H9 (cell line): ENCODE results near the gene MRPL27. TPM values are rescaled to one million over a fixed set of nuclear protein-coding genes. Genes with fewer than 3 reads are reported as not detected.

ENCODE experiments used
- DNase-seq: peaks from one replicate; pipeline ENCODE4 v3.0.0-alpha.2; 2017
- H2AFZ ChIP-seq: one replicate; pipeline ENCODE4 v1.6.1; 2013; ENCODE audit warnings: mild to moderate bottlenecking, low read length, control low read depth, moderate library complexity
- H2AK5ac ChIP-seq: 2 replicates; pipeline ENCODE4 v1.6.1; 2013; ENCODE audit warnings: low read length, control low read depth, mixed read lengths; ENCODE audit not compliant: insufficient read length
- H2BK120ac ChIP-seq: one replicate; pipeline ENCODE4 v1.6.1; 2013; ENCODE audit warnings: low read depth, mild to moderate bottlenecking, low read length, control low read depth, inconsistent platforms; ENCODE audit not compliant: poor library complexity, severe bottlenecking
- H2BK12ac ChIP-seq: 2 replicates; pipeline ENCODE4 v1.6.1; 2013; ENCODE audit warnings: low read length, control low read depth, mixed read lengths, low read depth; ENCODE audit not compliant: insufficient read length
- H2BK15ac ChIP-seq: 2 replicates; pipeline ENCODE4 v1.6.1; 2013; ENCODE audit warnings: low read depth, low read length, control low read depth
- H2BK20ac ChIP-seq: one replicate; pipeline ENCODE4 v1.6.1; 2013; ENCODE audit warnings: low read depth, mild to moderate bottlenecking, low read length, control low read depth, inconsistent platforms; ENCODE audit not compliant: poor library complexity, severe bottlenecking
- H2BK5ac ChIP-seq: 2 replicates; pipeline ENCODE4 v1.6.1; 2013; ENCODE audit warnings: low read length, control low read depth, mixed read lengths; ENCODE audit not compliant: insufficient read length
- H3K14ac ChIP-seq: 2 replicates; pipeline ENCODE4 v1.6.1; 2013; ENCODE audit warnings: low read length, control low read depth; ENCODE audit not compliant: insufficient read depth
- H3K18ac ChIP-seq: 2 replicates; pipeline ENCODE4 v1.6.1; 2013; ENCODE audit warnings: low read depth, mild to moderate bottlenecking, mixed read lengths, low read length, control low read depth; ENCODE audit not compliant: insufficient read length
- H3K23ac ChIP-seq: 2 replicates; pipeline ENCODE4 v1.6.1; 2013; ENCODE audit warnings: low read length, control low read depth, mixed read lengths, low read depth; ENCODE audit not compliant: insufficient read length
- H3K23me2 ChIP-seq: 2 replicates; pipeline ENCODE4 v1.6.1; 2013; ENCODE audit warnings: low read depth, mild to moderate bottlenecking, mixed read lengths, low read length, control low read depth; ENCODE audit not compliant: insufficient read length, poor library complexity, severe bottlenecking
- H3K27ac ChIP-seq: 2 replicates; pipeline ENCODE4 v1.5.1; 2013; ENCODE audit warnings: low read length, control low read depth, mixed read lengths, low read depth; ENCODE audit not compliant: insufficient read length
- H3K27me3 ChIP-seq: 2 replicates; pipeline ENCODE4 v1.6.1; 2013; ENCODE audit warnings: low read length, control low read depth, inconsistent platforms; ENCODE audit not compliant: insufficient read depth
- H3K4ac ChIP-seq: 2 replicates; pipeline ENCODE4 v1.6.1; 2013; ENCODE audit warnings: low read depth, mild to moderate bottlenecking, control low read depth, inconsistent platforms, low read length, moderate library complexity
- H3K4me1 ChIP-seq: 2 replicates; pipeline ENCODE4 v1.6.1; 2013; ENCODE audit warnings: low read length, control low read depth, inconsistent platforms; ENCODE audit not compliant: insufficient read depth
- H3K4me2 ChIP-seq: 2 replicates; pipeline ENCODE4 v1.6.1; 2013; ENCODE audit warnings: low read length, control low read depth, mixed read lengths; ENCODE audit not compliant: insufficient read length, insufficient read depth
- H3K56ac ChIP-seq: 2 replicates; pipeline ENCODE4 v1.6.1; 2013; ENCODE audit warnings: low read depth, mild to moderate bottlenecking, mixed read lengths, low read length, control low read depth; ENCODE audit not compliant: insufficient read length
- H3K79me1 ChIP-seq: 2 replicates; pipeline ENCODE4 v1.6.1; 2013; ENCODE audit warnings: low read depth, mild to moderate bottlenecking, moderate library complexity, low read length, control low read depth, inconsistent platforms; ENCODE audit not compliant: insufficient read depth, poor library complexity, severe bottlenecking
- H3K79me2 ChIP-seq: 2 replicates; pipeline ENCODE4 v1.6.1; 2013; ENCODE audit warnings: low read length, control low read depth, inconsistent platforms; ENCODE audit not compliant: insufficient read depth
- H3K9ac ChIP-seq: 2 replicates; pipeline ENCODE4 v1.6.1; 2013; ENCODE audit warnings: low read length, control low read depth, mixed read lengths; ENCODE audit not compliant: insufficient read length; ENCODE audit errors: extremely low read depth
- H3K9me3 ChIP-seq: one replicate; pipeline ENCODE4 v1.6.1; 2013; ENCODE audit warnings: low read depth, low read length, inconsistent platforms; ENCODE audit not compliant: control insufficient read depth
- H3T11ph ChIP-seq: one replicate; pipeline ENCODE4 v1.6.1; 2013; ENCODE audit warnings: mild to moderate bottlenecking, low read length, control low read depth, inconsistent platforms
- H4K20me1 ChIP-seq: one replicate; pipeline ENCODE4 v1.6.1; 2013; ENCODE audit not compliant: control insufficient read depth, insufficient read length, insufficient read depth
- H4K5ac ChIP-seq: 2 replicates; pipeline ENCODE4 v1.6.1; 2013; ENCODE audit warnings: low read depth, mild to moderate bottlenecking, mixed read lengths, low read length, control low read depth; ENCODE audit not compliant: insufficient read length
- H4K8ac ChIP-seq: replicated peaks from 2 replicates; pipeline ENCODE4 v1.6.1; 2013; ENCODE audit warnings: low read length, control low read depth, mixed read lengths, low read depth; ENCODE audit not compliant: insufficient read length
- H4K91ac ChIP-seq: 2 replicates; pipeline ENCODE4 v1.6.1; 2013; ENCODE audit warnings: low read depth, mild to moderate bottlenecking, moderate library complexity, mixed read lengths, low read length, control low read depth; ENCODE audit not compliant: insufficient read length
- H3K27ac Mint-ChIP-seq, 3 experiments: 2 replicates in 2 of 3; 3 replicates in 1 of 3; pipeline ENCODE4 v1.8.0; 2020 to 2021; ENCODE audit warnings: mixed read lengths in 3 of 3, mild to moderate bottlenecking in 1 of 3, moderate library complexity in 1 of 3
- H3K27me3 Mint-ChIP-seq: 2 replicates; pipeline ENCODE4 v1.8.0; 2021; ENCODE audit warnings: low read depth, mild to moderate bottlenecking, moderate library complexity, mixed read lengths
- H3K36me3 Mint-ChIP-seq, 3 experiments: 2 replicates in 2 of 3; 3 replicates in 1 of 3; pipeline ENCODE4 v1.8.0; 2020 to 2021; ENCODE audit warnings: low read depth in 3 of 3, mixed read lengths in 3 of 3; ENCODE audit not compliant: insufficient read depth in 1 of 3
- H3K4me1 Mint-ChIP-seq, 2 experiments: 2 replicates each; pipeline ENCODE4 v1.8.0; 2020; ENCODE audit warnings: mixed read lengths in 2 of 2
- H3K4me3 Mint-ChIP-seq, 2 experiments: 2 replicates in 1 of 2; 3 replicates in 1 of 2; pipeline ENCODE4 v1.8.0; 2020 to 2021; ENCODE audit warnings: mild to moderate bottlenecking in 2 of 2, mixed read lengths in 2 of 2, moderate library complexity in 1 of 2
- H3K9me3 Mint-ChIP-seq, 2 experiments: 2 replicates in 1 of 2; 3 replicates in 1 of 2; pipeline ENCODE4 v1.8.0; 2020; ENCODE audit warnings: mild to moderate bottlenecking in 2 of 2, mixed read lengths in 2 of 2, moderate library complexity in 1 of 2
- WGBS: extraction: QIAGEN DNeasy Blood & Tissue Kit; methylation state at CpG from one replicate; pipeline ENCODE4 v1.1.7; 2013; ENCODE audit warnings: missing lambda C conversion rate, low lambda C conversion rate, mixed read lengths; ENCODE audit not compliant: insufficient read length; ENCODE audit errors: extremely low coverage; 5-methylcytosine and 5-hydroxymethylcytosine counted together
- total RNA-seq: library from RNA; stranded (reverse); gene quantifications from 2 replicates; pipeline ENCODE4 v1.2.1, GENCODE V29; 2021
- TF ChIP-seq, protein P1 (sequence below): fragments of 200-600 bp; sonication (generic); conservative IDR thresholded peaks from 3 replicates; pipeline ENCODE4 v1.8.0; 2021; ENCODE audit warnings: antibody characterized with exemption, mild to moderate bottlenecking

The MRPL27 gene
- total RNA-seq, 1 experiment from 2014 or later, result 85.9 TPM

DNA sequence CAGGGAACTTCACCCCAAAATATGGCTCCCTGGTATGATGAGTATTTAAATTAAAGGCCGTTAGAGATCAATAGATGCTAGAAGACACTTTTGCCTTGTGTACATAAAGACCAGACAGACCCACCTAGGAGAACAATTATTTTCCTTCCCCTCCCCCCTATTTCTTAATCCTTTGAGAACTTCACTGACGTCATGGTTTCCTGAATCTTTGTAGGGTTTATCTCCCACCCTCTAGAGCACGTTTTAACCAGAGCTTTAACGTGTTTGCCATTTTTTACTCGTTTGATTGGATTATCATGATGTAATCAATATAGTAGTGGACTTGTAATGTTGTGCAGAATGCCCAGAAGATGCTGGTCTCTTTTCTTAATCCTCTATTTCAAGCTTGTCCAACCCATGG lies 49.9 kb downstream of the MRPL27 start:
- DNase-seq, result no peak
- Histone ChIP-seq H3K79me2 (no peaks in the 10 kb centered on the region), H3K56ac (no peak overlapping the region), H3K23me2 (no peaks in the 10 kb centered on the region), H2AK5ac (no peak overlapping the region), H3T11ph (no peak overlapping the region), H3K18ac (no peak overlapping the region), H2BK20ac (no peak overlapping the region), H3K27me3 (no peaks in the 10 kb centered on the region), H4K20me1 (no peaks in the 10 kb centered on the region), H2BK120ac (no peak overlapping the region), H3K9me3 (no peaks in the 10 kb centered on the region), H2AFZ (no peak overlapping the region), H4K8ac (no peak overlapping the region), H3K4me1 (peaks cover 5% of the 10 kb centered on the region; the same call in 1 of the 2 replicates), H3K4me2 (no peak overlapping the region), H2BK5ac (no peak overlapping the region), H3K4ac (no peak overlapping the region), H2BK12ac (no peak overlapping the region), H2BK15ac (no peak overlapping the region), H4K5ac (no peak overlapping the region), H4K91ac (no peak overlapping the region), H3K79me1 (no peaks in the 10 kb centered on the region), H3K23ac (no peak overlapping the region), H3K14ac (no peak overlapping the region), H3K27ac (no peak overlapping the region), H3K9ac (no peak overlapping the region)
- no peaks in the 10 kb centered on the region for H3K9me3 Mint-ChIP-seq
- no peak overlapping the region; a peak in 1 of 7 replicates for H3K27ac Mint-ChIP-seq
- no peaks in the 10 kb centered on the region; the same call in none of the 2 replicates for H3K27me3 Mint-ChIP-seq
- peaks cover 5% of the 10 kb centered on the region in 2 experiments for H3K4me1 Mint-ChIP-seq
- TF ChIP-seq, protein P1, sequence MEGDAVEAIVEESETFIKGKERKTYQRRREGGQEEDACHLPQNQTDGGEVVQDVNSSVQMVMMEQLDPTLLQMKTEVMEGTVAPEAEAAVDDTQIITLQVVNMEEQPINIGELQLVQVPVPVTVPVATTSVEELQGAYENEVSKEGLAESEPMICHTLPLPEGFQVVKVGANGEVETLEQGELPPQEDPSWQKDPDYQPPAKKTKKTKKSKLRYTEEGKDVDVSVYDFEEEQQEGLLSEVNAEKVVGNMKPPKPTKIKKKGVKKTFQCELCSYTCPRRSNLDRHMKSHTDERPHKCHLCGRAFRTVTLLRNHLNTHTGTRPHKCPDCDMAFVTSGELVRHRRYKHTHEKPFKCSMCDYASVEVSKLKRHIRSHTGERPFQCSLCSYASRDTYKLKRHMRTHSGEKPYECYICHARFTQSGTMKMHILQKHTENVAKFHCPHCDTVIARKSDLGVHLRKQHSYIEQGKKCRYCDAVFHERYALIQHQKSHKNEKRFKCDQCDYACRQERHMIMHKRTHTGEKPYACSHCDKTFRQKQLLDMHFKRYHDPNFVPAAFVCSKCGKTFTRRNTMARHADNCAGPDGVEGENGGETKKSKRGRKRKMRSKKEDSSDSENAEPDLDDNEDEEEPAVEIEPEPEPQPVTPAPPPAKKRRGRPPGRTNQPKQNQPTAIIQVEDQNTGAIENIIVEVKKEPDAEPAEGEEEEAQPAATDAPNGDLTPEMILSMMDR, result no peak
- no CpG with 5 or more reads among the region's 5 CpGs for WGBS
- H3K4me3 Mint-ChIP-seq, result no peak overlapping the region
- H3K36me3 Mint-ChIP-seq, result no peaks in the 10 kb centered on the region
